Activated T-helper 1 cell treated with anti-CD3 and anti-CD28 coated beads, Interleukin-2, amount 50 U/mL, for 16 hours (primary cell): ENCODE measurements around the gene SHISAL1.
"Not testable (repeated sequence)": the region's sequence is repeated elsewhere in the genome, so short reads cannot be mapped to it uniquely, and the experiment has no call there.

ENCODE experiments used
- DNase-seq, 2 donors: peaks; one replicate each; pipeline ENCODE4 v3.0.0-alpha.2; 2020; ENCODE audit warnings: low read depth in 1 of 2, low spot score in 1 of 2

The SHISAL1 gene

DNA sequence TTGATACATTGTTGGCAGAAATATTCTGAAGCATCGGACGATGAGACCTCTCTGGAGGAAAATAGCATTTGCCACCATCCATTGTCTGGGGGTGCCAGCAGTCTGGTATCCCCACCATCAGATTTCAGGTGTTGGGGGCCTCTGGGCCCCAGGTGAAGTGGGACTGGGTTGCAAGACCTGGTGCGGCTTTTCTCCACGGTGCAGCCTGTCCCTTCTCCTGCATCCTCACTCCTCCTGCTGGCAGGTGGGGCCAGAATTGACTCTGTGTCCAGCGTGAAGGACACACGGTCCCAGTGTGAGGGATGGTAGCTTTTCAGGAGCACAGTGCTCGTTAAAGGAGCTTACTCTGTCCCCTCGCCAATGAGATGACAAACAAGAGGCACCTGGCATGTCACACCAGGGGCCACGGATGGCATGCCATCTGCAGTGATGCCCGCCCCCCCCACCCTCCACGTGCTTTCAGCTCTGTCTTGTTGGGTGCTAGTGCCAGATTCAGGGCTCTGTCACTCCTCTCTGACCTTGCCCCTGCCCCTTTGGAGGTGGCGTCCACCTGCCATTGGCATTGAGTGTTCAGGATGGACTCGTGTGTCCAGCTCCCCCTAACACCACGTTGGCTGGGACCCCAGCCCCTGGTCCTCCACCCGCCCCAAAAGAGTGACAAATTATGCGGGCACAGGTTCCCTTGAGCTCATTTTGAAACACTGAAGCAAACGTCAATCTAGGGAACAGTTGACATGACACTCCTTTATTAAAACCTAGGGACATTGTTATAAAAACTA lies 69.6 kb downstream of the SHISAL1 start:
- no peak for DNase-seq

DNA sequence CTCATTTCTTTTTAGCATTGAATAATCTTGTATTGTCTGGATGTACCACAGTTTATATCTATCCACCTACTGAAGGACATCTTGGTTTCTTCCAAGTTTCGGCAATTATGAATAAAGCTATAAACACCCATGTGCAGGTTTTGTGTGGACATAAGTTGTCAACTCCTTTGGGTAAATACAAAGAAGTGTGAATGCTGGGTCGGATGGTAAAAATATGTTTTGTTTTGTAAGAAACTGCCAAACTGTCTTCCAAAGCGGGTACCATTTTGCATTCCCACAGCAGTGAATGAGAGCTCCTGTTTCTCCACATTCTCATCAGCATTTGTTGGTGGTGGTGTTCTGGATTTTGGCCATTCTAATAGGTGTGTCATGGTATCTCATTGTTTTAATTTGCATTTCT lies 71.6 kb downstream of the SHISAL1 start:
- not testable (repeated sequence) for DNase-seq

DNA sequence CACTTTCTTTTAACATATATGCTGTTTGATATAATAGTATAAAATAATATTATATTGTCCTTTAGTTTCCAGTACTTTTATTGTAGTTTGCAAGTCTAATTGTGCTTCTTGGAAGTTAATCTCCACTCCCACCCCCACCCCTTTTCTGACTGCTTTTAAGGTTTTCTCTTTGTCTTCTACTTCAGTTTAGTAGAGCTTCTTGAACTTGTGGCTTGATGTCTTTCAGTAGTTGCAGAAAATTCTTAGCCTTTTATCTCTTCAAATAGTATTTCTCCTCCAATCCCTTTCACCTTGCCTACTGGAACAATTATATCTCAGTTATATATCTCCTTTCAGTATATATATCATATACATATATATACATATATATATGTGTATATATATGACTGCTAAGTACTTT lies 75.5 kb downstream of the SHISAL1 start:
- DNase-seq, result no peak

DNA sequence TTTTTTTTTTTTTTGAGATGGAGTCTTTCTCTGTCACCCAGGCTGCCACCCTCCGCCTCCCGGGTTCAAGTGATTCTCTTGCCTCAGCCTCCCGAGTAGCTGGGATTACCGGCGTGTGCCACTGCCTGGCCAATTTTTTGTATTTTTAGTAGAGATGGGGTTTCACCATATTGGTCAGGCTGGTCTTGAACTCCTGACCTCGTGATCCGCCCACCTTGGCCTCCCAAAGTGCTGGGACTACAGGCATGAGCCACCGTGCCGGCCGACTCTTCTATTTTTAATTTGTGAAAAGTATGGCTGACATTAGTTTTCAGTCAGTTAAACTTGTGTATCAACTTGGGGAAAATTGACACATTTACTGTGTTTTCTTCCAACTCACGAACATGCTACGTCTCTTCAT lies 78.4 kb downstream of the SHISAL1 start:
- not testable (repeated sequence) for DNase-seq

DNA sequence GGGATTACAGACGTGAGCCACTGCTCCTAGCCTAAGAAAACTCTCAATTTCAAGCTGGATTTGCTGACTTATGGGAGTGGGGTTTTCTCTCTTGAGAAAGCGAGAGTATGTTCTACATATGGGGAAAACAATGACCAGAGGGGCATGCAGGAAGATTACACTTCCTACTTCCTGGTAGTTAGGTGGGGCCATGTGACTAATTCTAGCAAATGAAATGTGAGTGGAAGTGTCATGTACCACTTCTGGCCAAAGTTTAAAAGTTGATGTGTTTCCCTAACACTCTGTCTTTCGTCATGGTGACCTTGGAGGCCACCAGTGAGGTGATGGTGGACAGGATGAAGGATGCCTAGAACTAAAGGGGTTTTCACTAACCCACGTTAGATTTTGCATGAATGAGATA lies 81.5 kb downstream of the SHISAL1 start:
- DNase-seq, result no peak

DNA sequence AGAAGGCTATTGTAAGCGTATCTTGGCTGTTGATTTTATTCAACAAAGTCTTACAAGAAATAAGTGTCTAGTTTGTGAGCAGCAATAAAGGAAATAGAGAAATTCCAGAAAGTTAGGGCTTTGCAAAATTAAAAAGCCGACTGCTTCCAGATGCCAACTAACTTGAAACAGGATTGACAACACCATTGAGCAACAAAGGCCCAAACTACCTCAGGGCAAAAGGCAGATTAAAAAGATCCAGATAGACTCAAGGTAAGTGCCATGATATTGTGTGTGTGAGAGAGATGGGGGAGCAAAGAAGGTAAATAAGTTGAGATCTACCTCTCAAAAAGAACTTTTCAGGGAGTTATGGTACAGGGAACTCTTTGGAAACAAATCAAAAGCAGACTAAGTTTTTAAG lies 82.9 kb downstream of the SHISAL1 start:
- DNase-seq, result no peak

DNA sequence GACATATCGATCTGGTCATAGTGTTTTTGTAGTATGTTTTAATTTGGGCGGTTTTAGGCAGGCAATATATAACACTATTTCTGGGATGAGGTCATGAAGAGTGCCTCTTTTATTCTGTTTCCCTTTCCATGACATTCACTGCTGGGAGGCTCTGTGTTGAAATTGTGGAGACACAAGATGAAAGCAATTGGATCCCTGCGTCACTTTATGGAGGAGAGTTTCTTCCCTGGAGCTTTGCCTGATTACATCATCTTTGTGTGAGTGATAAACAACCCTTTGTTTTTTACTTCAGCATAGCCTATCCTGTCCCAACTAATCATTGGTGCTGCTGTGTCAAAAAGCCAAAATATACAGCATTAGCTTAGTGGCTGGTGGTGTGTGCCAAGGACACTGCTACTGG lies 83.4 kb downstream of the SHISAL1 start:
- no peak for DNase-seq

DNA sequence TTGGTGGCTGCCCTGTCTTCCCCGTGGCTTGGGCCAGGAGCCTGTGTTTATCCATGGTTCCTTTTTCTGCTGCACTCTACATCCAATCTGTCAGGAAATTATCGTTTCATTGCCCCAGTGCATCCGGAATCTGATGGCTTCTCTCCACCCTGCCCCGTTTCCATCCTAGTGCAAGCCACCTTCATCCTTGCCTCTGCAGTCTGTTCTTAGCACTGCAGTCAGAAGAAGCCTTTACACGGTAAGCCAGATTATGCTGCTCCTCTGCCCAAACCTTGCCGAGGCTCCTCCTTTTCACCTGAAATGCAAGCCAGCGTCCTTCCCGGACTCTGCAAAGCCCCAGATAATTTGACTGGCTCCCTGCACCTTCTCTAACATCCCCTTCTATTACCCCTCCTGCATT lies 86.9 kb downstream of the SHISAL1 start:
- DNase-seq, result no peak

DNA sequence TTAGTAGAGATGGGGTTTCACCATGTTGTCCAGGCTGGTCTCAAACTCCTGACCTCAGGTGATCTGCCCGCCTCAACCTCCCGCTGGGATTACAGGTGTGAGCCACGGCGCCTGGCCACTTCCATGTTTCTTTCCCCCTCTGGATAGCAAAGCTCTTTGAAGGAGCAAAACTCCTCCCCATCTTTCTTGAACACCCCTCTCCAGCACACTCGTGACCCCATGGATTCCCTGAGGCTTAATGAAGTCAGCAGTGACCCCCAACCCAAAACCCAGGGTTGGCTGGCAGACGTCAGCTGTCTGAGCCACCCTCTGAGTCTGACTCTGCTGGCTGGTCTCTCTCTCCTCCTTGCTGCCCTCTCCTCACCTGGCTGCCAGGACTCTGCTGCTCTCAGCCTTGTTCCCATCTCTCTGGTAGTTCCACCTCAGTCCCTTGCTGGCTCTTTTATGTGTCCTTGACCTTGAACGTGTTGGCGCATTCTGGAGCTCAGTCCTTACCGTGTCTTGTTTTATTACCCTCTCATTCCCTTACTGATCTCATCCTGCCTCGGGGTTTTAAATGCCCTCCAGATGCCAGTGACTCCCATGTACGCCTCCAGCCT lies 87.6 kb downstream of the SHISAL1 start:
- DNase-seq, result no peak

DNA sequence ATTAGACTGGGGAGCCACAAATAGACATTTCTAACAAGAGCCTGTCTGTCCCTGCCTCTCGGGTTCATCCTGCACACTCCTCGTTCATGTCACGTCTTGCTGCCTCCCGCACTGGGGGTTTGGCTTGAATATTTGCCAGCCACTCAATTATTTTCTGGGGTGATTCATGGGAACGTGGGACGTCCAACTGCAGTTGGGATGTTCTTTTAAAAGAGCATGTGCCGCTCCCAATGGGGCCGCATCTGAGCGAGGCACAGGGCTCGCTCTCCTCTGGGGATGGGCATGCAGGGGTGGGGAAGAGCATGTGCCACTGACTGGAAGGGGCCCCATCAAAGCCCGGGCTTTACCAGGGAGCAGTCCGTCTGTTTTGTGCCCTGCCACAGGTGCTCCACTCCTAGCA lies 88.6 kb downstream of the SHISAL1 start:
- no peak for DNase-seq

DNA sequence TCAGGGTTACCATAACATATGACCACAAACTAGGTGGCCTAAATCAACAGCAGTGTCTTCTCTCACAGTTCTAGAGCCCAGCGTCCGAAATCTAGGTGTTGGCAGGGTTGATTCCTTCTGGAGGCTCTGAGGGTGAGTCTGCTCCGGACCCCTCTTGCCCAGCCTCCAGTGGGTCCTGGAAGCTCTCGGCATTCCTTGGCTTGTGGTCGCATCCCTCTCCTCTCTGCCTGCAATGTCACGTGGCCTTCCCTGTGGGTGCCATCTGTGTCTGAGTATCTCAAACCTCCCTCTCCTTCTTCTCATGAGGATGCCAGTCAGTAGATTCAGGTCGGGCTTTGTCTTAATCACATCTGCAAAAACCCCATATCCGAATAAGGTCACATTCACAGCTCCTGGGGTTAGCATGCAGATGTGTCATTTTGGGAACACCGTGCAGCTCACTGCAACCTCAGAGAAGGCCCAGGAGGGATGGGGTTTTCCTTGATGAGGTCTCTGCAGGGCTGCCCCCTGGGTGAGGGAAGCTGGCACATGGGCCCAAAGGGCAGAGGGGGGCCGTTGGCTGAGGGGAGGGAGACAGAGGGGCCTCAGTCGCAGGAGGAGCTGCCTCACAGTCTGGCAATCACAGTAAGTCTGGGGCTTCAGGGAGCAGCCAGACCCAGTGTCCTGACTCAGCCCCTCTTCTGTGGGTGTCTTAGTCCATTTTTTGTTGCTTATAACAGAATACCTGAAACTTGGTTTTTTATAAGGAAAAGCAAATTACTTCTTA lies 90.9 kb downstream of the SHISAL1 start:
- no peak for DNase-seq

DNA sequence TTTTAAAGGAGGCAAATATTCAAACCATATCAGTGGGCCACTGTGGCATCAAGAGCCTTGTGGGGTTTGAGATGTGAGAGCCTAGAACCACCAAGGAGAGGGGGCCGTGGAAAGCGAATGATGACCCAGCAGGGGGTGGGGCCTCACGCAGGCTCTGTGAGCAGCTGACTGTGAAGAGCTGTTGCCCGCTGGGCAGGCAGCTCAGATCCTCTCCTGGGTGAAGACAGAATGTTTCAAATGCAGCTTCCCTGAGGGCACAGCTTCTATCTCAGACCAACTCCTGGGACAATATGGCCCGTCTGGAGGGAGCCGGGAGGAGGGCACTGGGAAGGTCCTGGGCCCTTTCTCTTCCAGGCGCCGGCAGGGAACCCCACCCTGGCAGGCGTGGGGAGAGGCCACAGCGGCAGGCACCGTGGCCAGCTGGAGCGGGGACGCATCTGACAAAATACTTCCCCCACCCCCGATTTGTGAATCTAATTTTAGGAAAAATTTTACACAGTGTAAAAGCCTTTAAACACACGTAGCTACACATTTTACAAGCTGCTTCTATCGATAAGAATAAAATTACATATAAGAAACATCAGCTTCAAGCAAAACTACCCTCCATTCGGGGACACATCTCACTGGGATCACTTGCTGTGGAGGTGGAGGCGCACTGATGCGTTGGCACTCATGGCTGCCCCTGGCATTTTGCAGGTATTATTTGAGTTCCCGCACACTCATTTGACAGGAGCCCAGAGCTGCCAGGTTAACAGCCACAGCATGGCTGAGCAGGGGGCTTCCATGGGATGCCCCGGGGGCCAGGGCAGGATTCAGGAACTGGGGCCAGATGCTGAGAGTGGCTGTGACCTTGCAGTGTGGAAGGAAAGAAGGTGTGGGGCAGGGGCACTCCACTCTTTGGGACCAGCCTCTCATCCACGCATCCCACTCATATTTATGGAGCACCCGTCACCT lies 91.7 kb downstream of the SHISAL1 start:
- DNase-seq, result no peak

DNA sequence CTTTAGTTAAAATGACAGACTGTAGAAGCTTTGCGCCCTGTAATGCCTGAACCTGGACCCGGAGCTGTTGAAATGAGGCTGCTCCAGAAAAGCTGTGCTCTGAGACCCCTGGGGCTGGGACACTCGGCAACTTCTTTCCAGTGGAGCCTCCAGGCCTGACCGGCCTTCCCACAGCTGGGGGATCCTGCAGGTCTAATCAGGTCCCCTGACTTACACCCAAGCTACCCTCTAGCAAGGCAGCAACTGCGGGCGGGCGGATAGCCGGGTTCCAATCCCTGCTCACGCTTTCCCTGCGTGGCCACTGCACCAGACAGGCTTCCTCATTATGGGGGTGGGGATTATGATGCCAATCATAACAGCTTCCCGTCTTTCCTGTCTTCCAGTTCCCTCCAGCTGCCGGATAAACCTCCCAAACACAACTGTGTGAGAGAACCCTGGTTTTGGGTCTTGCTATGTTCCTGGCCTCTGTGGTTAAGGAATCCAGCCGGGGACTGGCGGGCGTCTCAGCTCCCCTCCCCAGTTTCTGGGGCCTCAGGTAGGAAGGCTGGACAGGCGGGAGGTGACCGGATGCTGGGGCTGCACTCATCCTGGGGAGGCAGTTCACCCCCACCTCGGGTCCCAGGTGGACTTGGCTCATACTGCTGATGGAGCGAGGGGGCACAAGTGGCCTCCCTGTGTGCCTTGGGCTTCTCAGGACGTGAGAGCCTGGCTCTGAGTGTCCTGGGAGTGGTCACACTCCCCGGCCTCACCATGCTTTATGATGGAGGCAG lies 93.5 kb downstream of the SHISAL1 start:
- no peak for DNase-seq

DNA sequence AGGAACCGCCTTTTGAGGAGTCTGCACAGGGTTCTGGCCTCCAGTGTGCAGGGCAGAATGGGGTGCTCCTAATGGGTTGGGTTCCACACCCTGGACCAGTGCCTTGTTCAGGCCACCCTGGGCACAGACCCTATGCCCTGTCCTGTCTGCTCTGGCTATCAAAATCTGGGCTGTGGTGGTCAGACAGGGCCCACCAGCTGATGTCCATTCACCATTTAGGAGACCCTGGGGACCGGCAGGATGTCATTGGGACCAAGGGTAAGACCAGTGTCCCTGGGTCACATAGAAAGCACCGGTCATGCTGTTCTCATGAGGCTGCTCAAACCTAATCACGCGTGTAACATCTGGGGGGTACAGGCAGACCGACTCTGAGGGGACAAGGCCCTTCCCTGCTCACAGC lies 94.7 kb downstream of the SHISAL1 start:
- DNase-seq, result no peak

DNA sequence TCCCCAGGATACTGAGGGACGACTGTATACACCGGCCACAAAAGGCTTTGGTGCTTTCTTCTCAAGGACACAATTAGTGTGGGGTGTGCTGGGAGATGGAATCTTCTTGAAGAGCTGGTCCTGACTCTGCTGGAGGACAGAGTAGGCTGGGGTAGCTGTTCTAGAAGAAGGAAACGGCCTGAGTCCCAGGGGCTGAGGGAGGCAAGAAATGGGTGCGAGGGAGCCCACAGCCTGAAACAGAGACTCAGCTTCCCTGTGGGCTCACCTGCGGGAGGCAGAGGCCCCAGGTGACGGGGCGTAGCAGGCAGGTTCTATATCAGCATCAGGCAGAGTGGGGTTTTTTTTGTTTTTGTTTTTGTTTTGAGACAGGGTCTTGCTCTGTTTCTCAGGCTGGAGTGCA lies 95.4 kb downstream of the SHISAL1 start:
- no peak for DNase-seq

DNA sequence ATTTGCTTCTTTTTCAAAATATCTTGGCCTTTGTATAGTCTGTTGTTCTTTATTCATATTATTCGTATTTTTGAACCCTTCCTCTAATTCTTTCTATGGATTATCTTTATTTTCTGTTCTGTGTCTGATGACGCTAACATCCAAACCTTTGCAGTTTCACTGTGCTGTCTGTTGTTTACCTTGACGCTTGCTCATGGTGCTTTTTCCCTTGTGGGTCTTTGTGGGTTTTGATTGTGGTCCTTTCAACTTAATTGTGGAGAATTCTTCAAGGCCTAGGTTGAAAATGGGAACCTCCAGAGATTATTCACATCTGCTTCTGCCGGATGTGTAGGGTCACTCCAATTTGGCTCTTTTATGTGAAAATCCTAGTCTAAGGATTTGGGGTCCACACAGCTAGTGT lies 97.5 kb downstream of the SHISAL1 start:
- no peak for DNase-seq

DNA sequence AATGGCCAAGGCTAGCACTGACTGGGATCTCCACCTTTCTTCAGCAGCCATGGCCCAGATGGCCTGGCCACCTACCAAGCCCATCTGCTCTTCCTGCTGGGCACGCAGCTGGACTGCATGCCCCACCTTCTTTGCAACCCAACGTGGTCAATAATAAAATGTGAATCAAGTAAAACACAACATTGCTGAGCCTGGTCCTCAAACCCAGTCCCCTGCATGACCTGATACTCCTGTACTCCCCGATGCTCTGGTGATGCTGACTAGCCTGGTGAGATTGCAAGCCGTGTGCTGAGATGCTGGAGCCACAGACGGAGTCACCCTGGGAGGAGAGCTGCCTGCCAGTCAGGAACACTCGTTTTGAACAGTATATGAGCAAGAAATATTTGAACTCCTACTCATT lies 98.0 kb downstream of the SHISAL1 start:
- DNase-seq, result no peak

DNA sequence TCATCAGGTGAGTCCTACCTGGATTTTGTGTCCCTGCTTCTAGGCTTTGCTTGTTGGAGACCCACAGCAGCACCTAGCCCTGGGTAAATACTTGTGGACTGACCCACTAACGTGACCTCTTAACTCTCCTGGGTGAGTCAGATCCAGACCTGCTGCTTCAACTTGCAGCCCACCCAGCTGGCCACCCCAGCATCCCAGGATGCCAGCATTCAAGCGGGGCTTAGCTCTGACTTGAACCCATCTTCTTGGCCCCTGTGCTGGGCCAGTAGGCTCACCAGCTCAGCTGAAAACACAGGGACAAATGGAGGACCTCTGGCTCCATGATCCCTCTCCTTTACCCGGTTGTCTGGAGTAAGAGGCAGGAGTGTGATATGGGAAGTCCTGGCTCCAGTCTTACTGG lies 98.6 kb downstream of the SHISAL1 start:
- DNase-seq, result no peak

DNA sequence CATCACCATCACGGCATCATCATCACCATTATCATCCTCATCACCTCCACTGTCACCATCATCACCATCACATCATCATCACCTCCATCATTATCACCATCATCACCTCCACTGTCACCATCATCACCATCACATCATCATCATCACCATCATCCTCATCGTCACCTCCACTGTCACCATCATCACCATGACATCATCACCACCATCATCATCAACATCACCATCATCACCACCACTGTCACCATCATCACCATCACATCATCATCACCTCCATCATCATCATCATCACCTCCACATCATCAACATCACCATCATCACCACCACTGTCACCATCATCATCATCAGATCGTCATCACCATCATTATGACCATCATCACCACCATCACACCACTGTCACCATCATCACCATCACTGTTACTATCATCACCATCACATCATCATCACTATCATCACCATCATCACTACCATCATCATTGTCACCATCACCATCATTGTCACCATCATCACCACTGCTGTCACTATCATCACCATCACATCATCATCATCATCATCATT lies 99.2 kb downstream of the SHISAL1 start:
- no peak for DNase-seq

DNA sequence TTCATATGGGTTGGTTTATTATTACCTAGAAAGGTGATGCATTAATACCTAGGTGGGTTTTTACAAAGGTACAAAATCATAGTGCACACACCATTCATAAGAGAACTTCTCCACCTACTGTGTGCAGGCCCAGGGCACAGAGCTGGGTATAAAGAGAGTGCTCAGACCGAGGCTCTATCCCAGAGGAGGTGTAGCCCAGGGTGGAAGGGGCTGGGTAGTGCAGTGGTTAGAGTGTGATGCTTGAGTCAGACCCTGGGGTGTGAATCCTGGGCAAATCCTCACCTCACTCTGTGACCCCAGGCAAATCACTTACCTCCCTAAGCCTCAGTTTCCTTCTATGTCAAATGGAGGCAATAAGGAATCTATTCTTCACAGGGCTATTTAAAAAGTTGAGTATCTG lies 99.8 kb downstream of the SHISAL1 start:
- DNase-seq, result no peak
